ENCODE measurements around the gene MAK. TPM values are rescaled to one million over a fixed set of nuclear protein-coding genes. Genes with fewer than 3 reads are reported as not detected.
A peak's percentile ranks its signal among the peaks of the same experiment; 100 is the strongest.

MAK gene
- total and polyA plus RNA-seq, 2 of the 13 experiments (the other 11 are each of a cell fraction or from before 2014, with no cell fraction given): 0.04 TPM; not detected in 1

DNA sequence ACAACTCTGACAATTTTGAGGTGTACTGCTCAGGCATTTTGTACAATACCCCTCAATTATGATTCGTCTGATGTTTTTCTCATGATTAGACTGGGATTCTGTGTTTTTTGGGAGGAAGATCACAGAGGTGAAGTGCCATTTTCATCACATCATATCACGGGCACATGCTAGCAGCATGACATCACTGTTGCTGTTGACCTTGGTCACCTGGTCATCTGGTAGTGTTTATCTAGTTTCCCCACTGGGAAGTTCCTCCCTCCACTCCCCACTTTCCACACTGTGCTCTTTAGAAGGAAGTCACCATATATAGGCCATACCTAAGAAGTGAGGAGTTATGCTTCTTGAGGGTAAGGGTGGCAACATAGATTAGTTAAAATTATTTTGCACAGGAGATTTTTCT lies 22.7 kb upstream of the MAK start:
- no peak for FAIRE-seq
- no TSS peak for BruUV-seq (replicated peaks)
- TF ChIP-seq, protein P1, sequence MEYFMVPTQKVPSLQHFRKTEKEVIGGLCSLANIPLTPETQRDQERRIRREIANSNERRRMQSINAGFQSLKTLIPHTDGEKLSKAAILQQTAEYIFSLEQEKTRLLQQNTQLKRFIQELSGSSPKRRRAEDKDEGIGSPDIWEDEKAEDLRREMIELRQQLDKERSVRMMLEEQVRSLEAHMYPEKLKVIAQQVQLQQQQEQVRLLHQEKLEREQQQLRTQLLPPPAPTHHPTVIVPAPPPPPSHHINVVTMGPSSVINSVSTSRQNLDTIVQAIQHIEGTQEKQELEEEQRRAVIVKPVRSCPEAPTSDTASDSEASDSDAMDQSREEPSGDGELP (IDR thresholded peaks at IDR 0.05; ENCODE audit: borderline replicate concordance, low read depth): no peak
- TF ChIP-seq ATF7 (IDR thresholded peaks at IDR 0.05) (peak; percentile 36; the same call in 1 of the 2 replicates), ATF7 (CRISPR knock-in tag; IDR thresholded peaks at IDR 0.05) (no peak), ZNF543 (CRISPR knock-in tag; IDR thresholded peaks at IDR 0.05) (no peak), GLI4 (CRISPR knock-in tag; IDR thresholded peaks at IDR 0.05; ENCODE audit: borderline replicate concordance) (no peak), FOSL2 (CRISPR knock-in tag; IDR thresholded peaks at IDR 0.05) (0 out of 2 replicates have a peak, but pooled peaks have one; percentile 27), SYNCRIP (IDR thresholded peaks at IDR 0.05; ENCODE audit: insufficient read depth, low read depth, low read length) (no peak), FOXA3 (CRISPR knock-in tag; IDR thresholded peaks at IDR 0.05) (0 out of 2 replicates have a peak, but pooled peaks have one; percentile 25), RELA (CRISPR knock-in tag; IDR thresholded peaks at IDR 0.05) (no peak), CREB1 (IDR thresholded peaks at IDR 0.05) (peak; percentile 39; the same call in 1 of the 2 replicates), CREB1 (CRISPR knock-in tag; IDR thresholded peaks at IDR 0.05) (no peak), HHEX (CRISPR knock-in tag; IDR thresholded peaks at IDR 0.05) (no peak), ZNF530 (CRISPR knock-in tag; IDR thresholded peaks at IDR 0.05; ENCODE audit: low read depth) (no peak)
- TF ChIP-seq, protein P2, sequence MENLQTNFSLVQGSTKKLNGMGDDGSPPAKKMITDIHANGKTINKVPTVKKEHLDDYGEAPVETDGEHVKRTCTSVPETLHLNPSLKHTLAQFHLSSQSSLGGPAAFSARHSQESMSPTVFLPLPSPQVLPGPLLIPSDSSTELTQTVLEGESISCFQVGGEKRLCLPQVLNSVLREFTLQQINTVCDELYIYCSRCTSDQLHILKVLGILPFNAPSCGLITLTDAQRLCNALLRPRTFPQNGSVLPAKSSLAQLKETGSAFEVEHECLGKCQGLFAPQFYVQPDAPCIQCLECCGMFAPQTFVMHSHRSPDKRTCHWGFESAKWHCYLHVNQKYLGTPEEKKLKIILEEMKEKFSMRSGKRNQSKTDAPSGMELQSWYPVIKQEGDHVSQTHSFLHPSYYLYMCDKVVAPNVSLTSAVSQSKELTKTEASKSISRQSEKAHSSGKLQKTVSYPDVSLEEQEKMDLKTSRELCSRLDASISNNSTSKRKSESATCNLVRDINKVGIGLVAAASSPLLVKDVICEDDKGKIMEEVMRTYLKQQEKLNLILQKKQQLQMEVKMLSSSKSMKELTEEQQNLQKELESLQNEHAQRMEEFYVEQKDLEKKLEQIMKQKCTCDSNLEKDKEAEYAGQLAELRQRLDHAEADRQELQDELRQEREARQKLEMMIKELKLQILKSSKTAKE (CRISPR knock-in tag; IDR thresholded peaks at IDR 0.05; ENCODE audit: borderline replicate concordance): no peak
- TF ChIP-seq, protein P3, sequence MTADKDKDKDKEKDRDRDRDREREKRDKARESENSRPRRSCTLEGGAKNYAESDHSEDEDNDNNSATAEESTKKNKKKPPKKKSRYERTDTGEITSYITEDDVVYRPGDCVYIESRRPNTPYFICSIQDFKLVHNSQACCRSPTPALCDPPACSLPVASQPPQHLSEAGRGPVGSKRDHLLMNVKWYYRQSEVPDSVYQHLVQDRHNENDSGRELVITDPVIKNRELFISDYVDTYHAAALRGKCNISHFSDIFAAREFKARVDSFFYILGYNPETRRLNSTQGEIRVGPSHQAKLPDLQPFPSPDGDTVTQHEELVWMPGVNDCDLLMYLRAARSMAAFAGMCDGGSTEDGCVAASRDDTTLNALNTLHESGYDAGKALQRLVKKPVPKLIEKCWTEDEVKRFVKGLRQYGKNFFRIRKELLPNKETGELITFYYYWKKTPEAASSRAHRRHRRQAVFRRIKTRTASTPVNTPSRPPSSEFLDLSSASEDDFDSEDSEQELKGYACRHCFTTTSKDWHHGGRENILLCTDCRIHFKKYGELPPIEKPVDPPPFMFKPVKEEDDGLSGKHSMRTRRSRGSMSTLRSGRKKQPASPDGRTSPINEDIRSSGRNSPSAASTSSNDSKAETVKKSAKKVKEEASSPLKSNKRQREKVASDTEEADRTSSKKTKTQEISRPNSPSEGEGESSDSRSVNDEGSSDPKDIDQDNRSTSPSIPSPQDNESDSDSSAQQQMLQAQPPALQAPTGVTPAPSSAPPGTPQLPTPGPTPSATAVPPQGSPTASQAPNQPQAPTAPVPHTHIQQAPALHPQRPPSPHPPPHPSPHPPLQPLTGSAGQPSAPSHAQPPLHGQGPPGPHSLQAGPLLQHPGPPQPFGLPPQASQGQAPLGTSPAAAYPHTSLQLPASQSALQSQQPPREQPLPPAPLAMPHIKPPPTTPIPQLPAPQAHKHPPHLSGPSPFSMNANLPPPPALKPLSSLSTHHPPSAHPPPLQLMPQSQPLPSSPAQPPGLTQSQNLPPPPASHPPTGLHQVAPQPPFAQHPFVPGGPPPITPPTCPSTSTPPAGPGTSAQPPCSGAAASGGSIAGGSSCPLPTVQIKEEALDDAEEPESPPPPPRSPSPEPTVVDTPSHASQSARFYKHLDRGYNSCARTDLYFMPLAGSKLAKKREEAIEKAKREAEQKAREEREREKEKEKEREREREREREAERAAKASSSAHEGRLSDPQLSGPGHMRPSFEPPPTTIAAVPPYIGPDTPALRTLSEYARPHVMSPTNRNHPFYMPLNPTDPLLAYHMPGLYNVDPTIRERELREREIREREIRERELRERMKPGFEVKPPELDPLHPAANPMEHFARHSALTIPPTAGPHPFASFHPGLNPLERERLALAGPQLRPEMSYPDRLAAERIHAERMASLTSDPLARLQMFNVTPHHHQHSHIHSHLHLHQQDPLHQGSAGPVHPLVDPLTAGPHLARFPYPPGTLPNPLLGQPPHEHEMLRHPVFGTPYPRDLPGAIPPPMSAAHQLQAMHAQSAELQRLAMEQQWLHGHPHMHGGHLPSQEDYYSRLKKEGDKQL (CRISPR knock-in tag; IDR thresholded peaks at IDR 0.05; ENCODE audit: low read depth): no peak
- TF ChIP-seq, protein P4, sequence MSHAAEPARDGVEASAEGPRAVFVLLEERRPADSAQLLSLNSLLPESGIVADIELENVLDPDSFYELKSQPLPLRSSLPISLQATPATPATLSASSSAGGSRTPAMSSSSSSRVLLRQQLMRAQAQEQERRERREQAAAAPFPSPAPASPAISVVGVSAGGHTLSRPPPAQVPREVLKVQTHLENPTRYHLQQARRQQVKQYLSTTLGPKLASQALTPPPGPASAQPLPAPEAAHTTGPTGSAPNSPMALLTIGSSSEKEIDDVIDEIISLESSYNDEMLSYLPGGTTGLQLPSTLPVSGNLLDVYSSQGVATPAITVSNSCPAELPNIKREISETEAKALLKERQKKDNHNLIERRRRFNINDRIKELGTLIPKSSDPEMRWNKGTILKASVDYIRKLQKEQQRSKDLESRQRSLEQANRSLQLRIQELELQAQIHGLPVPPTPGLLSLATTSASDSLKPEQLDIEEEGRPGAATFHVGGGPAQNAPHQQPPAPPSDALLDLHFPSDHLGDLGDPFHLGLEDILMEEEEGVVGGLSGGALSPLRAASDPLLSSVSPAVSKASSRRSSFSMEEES (CRISPR knock-in tag; IDR thresholded peaks at IDR 0.05): peak; percentile 52; the same call in 1 of the 2 replicates

More for the DNA sequence above, 22.7 kb upstream of the MAK start:
- Histone ChIP-seq H3K4me3 (replicated peaks in 1 of 3; ENCODE audit: insufficient read depth in 1 of 3, low read depth in 2 of 3, low read length in 3 of 3) (no peak overlapping the region), H3K27ac (ENCODE audit: extremely low read length, insufficient read depth, low read length) (no peak overlapping the region), H3K4me2 (ENCODE audit: low read depth, low read length) (no peak overlapping the region), H3K79me2 (ENCODE audit: insufficient read depth, low read length) (no peaks in the 10 kb centered on the region), H2AFZ (ENCODE audit: low read length) (no peak overlapping the region), H3K9ac (ENCODE audit: insufficient read depth, low read depth, low read length) (no peak overlapping the region), H4K20me1 (ENCODE audit: insufficient read depth, low read length) (no peaks in the 10 kb centered on the region), H3K9me3 (ENCODE audit: low read length) (no peaks in the 10 kb centered on the region), H3K36me3 (replicated peaks in 1 of 2; ENCODE audit: control insufficient read depth in 1 of 2, insufficient read depth in 2 of 2, low read length in 2 of 2) (no peaks in the 10 kb centered on the region), H3K27me3 (ENCODE audit: control insufficient read depth in 1 of 2, insufficient read depth in 2 of 2, low read length in 2 of 2) (no peaks in the 10 kb centered on the region), H3K4me1 (ENCODE audit: insufficient read depth, low read length) (no peaks in the 10 kb centered on the region)
- intact Hi-C loops (cut with micrococcal nuclease; ENCODE audit: unreplicated experiment) (no loop called here), in situ Hi-C loops (cut with HindIII; ENCODE audit: extremely low pct_ligation_motif_present, low pct_unique_long_range_greater_than_20kb) (no loop called here)
- WGBS (ENCODE audit: low lambda C conversion rate): 6% methylated on average over 2 of the region's 2 CpGs
- ATAC-seq (no peak), DNase-seq (ENCODE audit: low spot score) (no peak)
- CTCF ChIA-PET (ENCODE audit: low intra/inter-chr PET ratio, low total read pairs): no interaction called here
- POLR2A ChIA-PET: no interaction called here
